Renal cortical epithelial cell (primary cell): ENCODE data around the gene GTPBP8. TPM values are rescaled to one million over a fixed set of nuclear protein-coding genes. Genes with fewer than 3 reads are reported as not detected.

Source experiments
- DNase-seq: peaks from one replicate; pipeline ENCODE4 v3.0.0-alpha.2; 2011; ENCODE audit warnings: low read depth
- total RNA-seq: library from RNA; depleted of rRNA; stranded (reverse); fragments of >200 nt; gene quantifications from 2 replicates; pipeline ENCODE4 v1.2.3, GENCODE V29; 2014

GTPBP8 gene
- total RNA-seq: 33.1 and 56.4 TPM in 2 replicates

- peak; percentile 84 for DNase-seq
Observed at GRCh38 chr3:112990672-112991602, at the start of gene GTPBP8. GTPBP8 (plus strand) TSS chr3:112990984; CDS start chr3:112991000, 16 bp downstream.

- DNase-seq: no peak
Observed at GRCh38 chr3:112948346-112948838, 42.4 kb upstream of the GTPBP8 start.

- no peak for DNase-seq
Observed at GRCh38 chr3:112956351-112956750, 34.4 kb upstream of the GTPBP8 start.

- DNase-seq: peak; percentile 11
Observed at GRCh38 chr3:112958811-112959560, 31.8 kb upstream of the GTPBP8 start.

- no peak for DNase-seq
Observed at GRCh38 chr3:112963683-112964082, 27.1 kb upstream of the GTPBP8 start.

- no peak for DNase-seq
Observed at GRCh38 chr3:112965656-112966055, 25.1 kb upstream of the GTPBP8 start.

- no peak for DNase-seq
Observed at GRCh38 chr3:112966633-112967032, 24.2 kb upstream of the GTPBP8 start.

- no peak for DNase-seq
Observed at GRCh38 chr3:112967425-112967824, 23.4 kb upstream of the GTPBP8 start.

- no peak for DNase-seq
Observed at GRCh38 chr3:112967828-112968227, 23.0 kb upstream of the GTPBP8 start.

GRCh38 chr3:112972158-112972557, 18.6 kb upstream of the GTPBP8 start:
- DNase-seq: no peak

- no peak for DNase-seq
Observed at GRCh38 chr3:112973325-112974177, 17.2 kb upstream of the GTPBP8 start.

GRCh38 chr3:112974178-112974517, 16.6 kb upstream of the GTPBP8 start:
- no peak for DNase-seq

- no peak for DNase-seq
Observed at GRCh38 chr3:112974894-112975293, 15.9 kb upstream of the GTPBP8 start, which contains the start of gene CD200R1. CD200R1 (minus strand) TSS chr3:112975103; CDS start chr3:112974857, 246 bp downstream.

GRCh38 chr3:112976001-112976400, 14.8 kb upstream of the GTPBP8 start:
- peak; percentile 45 for DNase-seq

GRCh38 chr3:112976953-112977352, 13.8 kb upstream of the GTPBP8 start:
- DNase-seq: no peak

GRCh38 chr3:112979244-112979832, 11.4 kb upstream of the GTPBP8 start:
- DNase-seq: peak; percentile 41

GRCh38 chr3:112980080-112980479, 10.7 kb upstream of the GTPBP8 start:
- peak; percentile 33 for DNase-seq

- no peak for DNase-seq
Observed at GRCh38 chr3:112982710-112983109, 8.1 kb upstream of the GTPBP8 start.

- DNase-seq: peak; percentile 52
Observed at GRCh38 chr3:112984485-112984884, 6.3 kb upstream of the GTPBP8 start.

GRCh38 chr3:112987710-112988334, 3.0 kb upstream of the GTPBP8 start:
- DNase-seq: no peak

GRCh38 chr3:112995800-112996199, 5.0 kb downstream of the GTPBP8 start:
- no peak for DNase-seq
